GM19023 (cell line): ENCODE measurements around the gene PDE4C.
A peak's percentile ranks its signal among the peaks of the same experiment; 100 is the strongest.

ENCODE experiments used
- ATAC-seq: cut with Tn5 transposase; IDR thresholded peaks from one replicate; pipeline ENCODE4 v1.9.1; 2021; ENCODE audit warnings: mild to moderate bottlenecking, moderate library complexity; ENCODE audit not compliant: unreplicated experiment

PDE4C gene

DNA sequence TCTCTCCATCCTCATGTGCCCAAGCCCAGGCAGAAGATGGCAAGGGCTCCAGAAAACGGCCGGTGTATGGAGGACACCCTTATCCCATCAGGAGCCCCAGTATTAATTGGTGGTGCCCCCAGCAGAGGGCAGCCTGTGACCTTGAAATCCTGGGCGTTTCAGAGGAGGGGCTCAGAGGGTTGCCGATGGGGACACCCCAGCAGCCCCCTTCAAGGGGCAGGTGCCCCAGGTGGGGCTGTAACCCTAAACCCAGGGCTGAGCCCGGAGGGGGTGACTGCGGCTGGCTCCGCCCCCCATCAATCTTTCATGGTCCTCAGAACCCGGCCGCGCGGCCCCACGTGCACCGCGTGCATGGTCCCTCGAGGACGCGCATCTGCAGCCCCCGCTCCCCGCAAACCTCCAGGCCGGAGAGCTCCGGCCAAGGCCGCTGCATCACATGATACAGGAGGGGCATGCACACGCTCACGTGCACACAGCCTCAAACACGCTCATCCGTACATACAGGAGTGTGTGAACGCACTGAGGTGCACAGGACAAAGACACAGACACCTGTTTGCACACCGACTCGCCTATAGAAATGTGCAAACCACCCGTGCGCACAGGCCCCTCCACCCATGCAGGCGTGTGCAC is 23.3 kb downstream of the PDE4C start:
- ATAC-seq, result no peak

DNA sequence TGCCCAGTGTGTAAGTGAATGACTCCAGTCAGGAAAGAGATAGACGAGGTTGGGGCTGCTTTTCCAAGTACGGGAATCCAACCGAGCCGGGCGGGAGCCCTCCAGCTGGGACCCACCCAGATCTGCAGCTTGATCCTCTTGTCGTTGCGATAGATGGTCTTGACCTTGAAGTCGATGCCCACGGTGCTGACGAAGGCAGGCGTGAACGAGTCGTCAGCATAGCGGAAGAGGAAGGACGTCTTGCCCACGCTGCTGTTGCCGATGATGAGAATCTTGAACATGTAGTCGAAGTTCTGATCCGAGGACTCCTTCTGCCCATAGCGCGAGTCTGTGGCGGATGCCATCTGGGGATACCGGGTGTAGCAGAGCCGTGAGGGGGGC is 23.9 kb downstream of the PDE4C start:
- no peak for ATAC-seq

DNA sequence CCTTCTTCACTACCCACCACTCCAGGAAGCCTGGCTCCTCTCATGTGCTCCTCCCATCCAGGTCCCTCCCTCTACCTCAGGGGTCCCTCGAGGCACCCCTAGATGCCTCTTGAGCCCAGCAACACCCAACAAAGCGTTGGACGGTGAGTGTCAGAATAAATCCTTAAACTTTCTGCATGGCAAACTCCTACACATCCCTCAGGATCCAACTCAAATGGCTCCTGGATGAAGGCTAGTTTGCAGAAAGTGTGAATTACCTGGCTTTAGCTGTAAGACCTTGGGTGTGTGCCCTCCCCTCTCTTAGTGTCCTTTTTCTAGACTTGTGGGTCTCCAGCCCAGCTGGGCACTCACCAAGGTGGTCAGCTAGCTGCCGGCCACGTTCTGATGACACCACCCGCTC is 27.9 kb downstream of the PDE4C start:
- no peak for ATAC-seq

DNA sequence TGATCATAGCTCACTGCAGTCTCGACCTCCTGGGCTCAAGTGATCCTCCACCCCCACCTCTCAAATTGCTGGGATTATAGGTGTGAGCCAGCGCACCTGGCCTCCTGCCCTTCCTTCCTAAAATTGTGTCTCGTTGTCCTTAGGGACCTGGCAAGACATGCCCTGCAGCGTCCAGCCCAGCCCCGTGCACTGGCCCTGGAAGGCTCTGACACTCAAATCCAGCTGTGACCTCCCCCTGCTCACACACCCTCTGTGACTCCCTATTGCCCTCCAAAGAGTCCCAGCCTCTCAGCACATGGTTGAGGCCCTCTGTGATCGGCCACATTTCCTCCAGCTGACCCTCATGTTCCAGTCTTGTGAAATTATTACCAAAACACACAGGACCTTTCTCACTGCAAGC is 28.3 kb downstream of the PDE4C start:
- ATAC-seq, result no peak

DNA sequence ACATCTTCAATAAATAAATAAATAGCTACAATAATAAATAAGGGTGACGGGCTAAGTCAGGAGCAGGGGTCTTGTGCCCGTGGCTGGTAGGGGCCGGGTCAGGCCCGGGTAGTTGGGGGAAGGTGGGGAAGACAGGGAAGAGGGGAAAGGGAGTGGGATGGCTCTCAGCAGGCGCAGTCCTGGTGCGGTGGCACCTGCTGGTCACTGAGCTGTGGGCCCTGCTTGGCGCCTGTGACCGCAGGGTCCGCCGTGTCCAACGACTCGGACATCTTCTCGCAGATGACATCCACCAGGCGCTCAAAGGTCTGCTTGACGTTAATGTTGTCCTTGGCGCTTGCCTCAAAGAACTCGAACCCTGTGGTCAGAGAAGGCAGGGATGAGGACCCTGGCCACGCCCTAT is 28.9 kb downstream of the PDE4C start:
- ATAC-seq, result no peak

DNA sequence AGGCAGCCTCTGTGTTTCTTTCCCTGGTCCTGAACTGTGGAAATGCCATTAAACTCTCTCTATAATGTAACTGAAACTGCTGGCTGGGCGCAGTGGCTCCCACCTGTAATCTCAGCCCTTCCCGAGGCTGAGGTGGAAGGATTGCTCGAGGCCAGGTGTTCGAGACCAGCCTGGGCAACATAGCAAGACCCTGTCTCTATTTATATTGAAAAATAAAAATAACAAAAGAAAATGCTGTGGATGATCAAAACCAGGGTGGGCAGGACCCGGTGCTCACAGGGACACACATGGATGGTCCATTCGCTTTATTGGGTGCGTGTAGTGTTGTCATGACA is 29.8 kb downstream of the PDE4C start:
- no peak for ATAC-seq

DNA sequence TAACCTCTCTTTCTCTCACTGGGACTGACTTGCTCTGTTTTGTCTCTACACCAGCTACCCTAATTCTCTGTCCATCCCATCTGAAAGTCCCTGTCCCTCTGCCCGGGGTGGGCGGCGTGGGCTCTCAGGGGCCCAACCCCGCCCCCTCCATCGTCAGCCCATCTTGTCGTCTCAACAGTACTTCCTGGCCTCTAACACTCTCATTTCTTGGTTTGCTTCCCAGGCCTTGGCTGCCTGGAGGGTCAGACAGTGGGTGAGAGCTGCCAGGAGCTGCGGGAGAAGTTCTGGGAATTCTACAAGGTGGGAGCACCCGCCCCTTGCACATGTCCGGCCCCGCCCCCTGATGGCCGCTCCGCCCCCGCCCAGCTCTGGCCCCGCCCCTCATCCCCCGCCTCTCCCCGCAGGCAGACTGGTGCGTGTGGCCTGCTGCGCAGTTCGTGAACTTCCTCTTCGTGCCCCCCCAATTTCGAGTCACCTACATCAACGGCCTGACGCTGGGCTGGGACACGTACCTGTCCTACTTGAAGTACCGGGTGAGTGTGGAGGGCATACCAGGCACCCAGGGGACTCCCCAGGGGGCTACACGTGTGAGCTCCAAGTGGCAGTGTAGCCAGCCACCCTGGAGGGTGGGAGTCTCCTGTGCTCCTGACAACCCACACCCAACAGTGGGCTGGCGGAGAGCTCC is 31.5 kb downstream of the PDE4C start:
- no peak for ATAC-seq

DNA sequence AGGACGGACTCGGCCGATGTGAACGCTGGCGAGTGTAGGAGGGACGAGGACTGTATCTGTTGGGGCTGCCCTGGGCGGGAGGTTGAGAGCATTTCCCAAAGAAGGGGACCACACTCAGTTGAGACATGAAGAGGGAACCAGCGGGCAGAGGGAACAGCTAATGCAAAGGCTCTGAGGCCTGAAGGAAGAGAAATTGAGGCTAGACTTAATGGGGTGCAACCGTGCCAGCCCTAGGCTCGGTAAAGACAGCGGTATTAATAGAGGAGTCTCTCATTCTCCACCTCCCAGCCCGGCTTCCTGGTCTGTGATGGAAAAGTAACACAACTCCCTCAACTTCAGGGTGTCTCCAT is 32.1 kb downstream of the PDE4C start:
- no peak for ATAC-seq

DNA sequence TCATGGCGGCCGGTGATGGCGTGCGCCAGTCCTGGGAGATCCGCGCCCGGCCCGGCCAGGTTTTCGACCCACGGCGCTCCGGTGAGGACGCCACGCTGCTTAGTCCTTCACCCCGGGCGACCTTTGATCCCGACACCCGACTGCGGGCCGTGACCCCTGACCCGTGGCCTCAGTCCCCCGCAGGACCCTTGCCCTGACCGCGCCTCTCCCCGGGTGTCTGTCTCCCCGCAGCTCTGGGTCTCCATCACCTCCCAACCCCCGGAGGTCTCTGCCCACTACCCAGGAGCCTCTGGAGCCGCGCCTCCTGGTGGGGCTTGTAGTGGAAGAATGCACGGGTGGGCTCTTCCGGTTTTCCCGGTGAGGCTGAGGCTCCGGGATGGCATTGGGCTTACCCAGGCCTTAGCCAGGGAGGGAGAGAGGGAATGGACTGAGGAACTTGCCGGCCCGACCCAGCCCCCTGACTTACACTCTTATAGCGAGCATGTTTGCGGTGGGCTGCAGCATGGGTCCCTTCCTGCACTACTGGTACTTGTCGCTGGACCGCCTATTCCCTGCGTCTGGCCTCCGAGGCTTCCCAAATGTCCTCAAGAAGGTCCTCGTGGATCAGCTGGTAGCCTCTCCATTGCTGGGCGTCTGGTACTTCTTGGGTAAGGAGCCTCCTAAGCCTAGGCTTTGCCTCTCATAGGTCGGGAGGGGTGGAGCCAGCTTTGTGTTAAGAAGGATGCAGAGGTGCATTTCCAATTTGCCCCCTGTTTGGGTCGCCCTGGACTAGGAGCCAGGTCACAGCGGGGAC is 32.7 kb downstream of the PDE4C start:
- ATAC-seq, result no peak

DNA sequence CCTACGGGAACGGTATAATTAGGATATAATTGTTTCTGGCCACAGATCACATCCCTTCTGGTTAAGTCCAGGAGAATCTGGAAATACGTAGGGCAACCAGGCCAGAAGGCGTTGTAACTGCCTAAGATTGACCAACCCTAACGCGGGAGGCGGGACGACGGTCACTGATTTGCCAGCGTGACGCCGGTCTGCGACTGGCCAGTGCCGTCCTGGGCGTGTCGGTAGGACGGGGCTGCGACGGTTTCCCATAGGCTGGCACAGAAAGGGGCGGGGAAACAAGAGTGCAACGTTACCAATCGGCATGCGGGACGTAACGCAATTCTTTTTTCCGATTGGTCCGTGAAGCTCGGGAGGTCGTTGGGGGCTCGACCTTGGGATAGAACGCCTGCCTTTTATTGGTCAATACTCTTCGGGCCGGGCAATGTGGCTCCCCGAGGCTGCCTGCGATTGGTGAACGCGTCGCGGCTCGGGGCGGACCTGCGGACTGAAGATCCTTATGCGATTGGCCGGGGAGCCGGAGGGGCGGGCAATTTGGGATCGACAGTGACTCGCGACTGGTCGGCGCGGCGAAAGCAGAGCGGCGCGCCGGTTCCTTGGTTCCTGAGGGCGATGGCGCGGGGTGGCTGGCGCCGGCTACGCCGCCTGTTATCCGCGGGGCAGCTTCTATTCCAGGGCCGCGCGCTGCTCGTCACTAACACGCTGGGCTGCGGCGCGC is 33.4 kb downstream of the PDE4C start, which contains the start of gene MPV17L2:
Gene MPV17L2 (plus strand): TSS at position 546 of the 715 bp plus-strand sequence. CDS start 64 bp downstream, at position 610.
- peak; percentile 89 for ATAC-seq

DNA sequence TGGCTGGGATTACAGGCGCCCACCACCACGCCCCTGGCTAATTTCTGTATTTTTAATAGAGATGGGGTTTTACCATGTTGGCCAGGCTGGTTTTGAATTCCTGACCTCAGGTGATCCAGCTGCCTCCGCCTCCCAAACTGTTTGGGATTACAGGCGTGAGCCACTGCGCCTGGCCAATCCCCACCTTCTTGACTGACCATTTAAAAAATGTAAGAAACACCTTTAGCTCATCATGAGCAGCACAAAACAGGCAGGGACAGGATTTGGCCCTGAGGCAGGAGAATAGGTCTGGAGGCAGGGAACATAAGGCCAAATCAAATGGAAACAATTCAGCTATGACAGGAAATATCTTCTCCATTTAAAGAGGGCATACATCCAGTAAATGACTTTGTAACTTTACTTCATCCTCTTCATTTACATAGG is 34.6 kb downstream of the PDE4C start:
- no peak for ATAC-seq

DNA sequence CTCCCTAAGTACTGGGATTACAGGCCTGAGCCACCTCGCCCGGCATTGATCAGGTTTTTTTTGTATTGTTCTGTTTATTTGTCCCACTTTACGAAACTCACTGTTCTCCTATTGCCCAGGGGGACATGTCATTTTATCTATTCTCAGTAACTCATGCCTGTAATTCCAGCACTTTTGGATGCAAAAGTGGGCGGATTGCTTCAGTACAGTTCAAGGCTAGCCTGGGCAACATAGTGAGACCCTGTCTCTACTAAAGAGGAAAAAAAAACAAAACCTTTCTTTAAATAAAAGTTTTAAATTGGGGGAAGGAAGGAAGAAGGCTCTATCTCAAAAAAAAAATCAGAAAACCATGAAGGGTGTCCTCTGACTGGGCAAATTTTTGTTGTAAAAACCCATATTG is 36.0 kb downstream of the PDE4C start:
- ATAC-seq, result no peak

DNA sequence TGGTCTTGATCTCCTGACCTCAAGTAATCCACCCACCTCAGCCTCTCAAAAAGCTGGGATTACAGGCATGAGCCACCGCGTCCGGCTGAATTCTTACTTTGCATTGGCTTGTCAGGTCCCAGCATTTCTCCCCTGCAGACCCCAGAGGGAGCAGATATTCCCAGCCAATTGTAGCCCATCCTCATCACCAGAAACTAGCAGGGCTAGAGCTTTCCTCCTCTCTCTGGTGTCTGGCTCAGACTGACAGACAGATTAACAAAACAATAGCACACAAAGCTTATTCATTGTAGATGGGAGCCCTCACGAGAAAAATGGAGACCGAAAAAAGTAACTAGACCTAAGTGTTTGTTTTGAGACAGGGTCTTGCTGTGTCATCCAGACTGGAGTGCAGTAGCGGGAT is 40.7 kb downstream of the PDE4C start:
- ATAC-seq, result no peak

DNA sequence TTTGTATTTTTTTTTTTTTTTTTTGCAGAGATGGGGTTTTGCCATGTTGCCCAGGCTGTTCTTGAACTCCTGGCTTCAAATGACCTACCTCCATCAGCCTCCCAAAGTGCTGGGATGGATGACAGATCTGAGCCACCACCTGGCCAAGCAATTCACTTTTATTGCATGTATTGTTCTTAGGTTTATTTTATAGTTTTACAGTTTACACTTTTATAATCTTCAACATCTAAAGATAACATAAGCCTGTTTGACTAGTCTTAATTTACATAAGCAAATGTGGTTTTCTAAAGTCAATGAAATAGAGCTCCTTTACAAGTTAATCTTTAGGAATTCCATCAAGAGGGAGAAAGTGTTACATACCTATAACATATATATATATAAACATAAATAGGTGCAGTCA is 42.7 kb downstream of the PDE4C start:
- ATAC-seq, result no peak

DNA sequence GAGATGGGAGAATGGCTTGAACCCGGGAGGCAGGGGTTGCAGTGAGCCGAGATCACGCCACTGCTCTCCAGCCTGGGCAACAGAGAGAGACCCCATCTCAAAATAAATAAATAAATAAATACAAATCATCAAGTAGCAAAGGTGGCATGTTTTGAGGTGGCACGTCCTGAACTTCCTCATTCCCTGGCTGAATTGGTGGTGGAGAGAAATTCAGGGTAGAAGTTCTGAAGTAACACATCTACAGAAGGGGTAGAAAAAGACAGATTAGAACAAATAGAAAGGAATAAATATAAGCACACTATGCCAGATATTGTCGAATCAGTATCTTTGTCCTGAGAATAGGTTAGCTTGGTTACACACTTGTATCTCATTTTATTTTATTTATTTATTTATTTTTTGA is 46.3 kb downstream of the PDE4C start:
- no peak for ATAC-seq

DNA sequence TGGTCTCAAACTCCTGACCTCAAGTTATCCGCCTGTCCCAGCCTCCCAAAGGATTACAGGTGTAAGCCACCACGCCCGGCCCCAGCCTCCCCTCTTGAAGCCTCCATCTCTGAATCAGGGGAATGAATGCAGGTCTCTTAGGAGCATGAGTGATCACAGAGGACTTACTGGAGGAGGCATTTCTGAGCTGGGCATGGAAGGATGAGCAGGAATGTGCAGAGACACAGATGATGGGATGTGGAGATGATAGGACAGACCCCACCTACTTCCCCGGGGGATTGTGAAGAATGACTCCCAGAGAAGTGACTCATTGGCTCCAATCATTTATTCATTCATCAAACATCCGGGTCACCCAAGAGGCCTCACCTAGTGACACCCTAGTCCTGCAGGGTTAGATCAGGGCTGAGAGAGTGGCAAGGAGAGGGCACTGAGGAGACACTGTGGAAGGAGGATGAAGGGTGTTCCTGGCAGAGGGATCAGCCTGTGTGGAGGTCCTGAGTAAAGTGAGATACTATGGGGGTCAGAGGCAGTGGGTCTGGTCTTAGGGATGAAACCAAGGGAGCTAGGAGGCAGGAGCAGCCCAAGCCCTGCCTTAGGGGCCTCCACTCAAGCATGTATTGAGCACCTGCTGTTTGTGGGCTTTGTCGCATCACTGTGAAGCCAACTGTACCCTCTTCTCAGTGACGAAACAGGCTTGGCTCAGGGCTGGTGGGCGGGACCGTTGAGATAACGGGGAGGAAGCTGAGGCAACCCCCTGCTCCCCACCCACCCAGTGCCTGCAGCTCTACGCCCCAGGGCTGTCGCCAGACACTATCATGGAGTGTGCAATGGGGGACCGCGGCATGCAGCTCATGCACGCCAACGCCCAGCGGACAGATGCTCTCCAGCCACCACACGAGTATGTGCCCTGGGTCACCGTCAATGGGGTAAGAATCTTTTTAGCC is 49.6 kb downstream of the PDE4C start:
- ATAC-seq, result no peak

DNA sequence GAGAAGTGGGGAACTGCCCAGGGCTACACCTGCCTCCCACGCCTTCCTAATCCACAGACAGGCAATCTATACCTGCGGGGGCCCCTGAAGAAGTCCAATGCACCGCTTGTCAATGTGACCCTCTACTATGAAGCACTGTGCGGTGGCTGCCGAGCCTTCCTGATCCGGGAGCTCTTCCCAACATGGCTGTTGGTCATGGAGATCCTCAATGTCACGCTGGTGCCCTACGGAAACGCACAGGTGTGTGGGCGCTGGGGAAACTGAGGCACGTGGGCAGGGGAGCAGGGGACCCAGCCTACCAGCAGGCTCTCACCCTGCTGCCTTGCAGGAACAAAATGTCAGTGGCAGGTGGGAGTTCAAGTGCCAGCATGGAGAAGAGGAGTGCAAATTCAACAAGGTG is 51.3 kb downstream of the PDE4C start:
- no peak for ATAC-seq
